Measurements from ENCODE around the gene KLHL34.

DNA sequence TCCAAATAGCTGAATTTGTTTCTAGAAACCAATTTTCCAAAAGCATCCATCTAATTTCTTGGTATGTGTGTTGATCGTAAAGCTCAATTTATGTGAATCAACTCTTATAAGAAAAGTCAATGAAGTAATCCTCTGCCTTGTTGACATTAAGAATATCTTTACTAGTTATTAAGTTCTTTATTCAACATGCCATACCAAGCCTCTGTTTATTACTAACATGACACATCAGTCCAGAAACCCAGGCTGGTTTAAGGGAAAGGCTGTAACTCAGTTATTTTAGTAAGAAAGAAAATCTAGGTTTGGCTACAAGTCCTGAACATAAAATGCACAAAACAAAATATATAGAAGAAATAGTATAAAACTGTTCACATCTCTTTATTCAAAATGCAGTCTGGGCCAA lies 48.0 kb downstream of the KLHL34 start:
- TF ChIP-seq, protein P1, sequence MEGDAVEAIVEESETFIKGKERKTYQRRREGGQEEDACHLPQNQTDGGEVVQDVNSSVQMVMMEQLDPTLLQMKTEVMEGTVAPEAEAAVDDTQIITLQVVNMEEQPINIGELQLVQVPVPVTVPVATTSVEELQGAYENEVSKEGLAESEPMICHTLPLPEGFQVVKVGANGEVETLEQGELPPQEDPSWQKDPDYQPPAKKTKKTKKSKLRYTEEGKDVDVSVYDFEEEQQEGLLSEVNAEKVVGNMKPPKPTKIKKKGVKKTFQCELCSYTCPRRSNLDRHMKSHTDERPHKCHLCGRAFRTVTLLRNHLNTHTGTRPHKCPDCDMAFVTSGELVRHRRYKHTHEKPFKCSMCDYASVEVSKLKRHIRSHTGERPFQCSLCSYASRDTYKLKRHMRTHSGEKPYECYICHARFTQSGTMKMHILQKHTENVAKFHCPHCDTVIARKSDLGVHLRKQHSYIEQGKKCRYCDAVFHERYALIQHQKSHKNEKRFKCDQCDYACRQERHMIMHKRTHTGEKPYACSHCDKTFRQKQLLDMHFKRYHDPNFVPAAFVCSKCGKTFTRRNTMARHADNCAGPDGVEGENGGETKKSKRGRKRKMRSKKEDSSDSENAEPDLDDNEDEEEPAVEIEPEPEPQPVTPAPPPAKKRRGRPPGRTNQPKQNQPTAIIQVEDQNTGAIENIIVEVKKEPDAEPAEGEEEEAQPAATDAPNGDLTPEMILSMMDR (IDR thresholded peaks at IDR 0.05): no peak
- TF ChIP-seq TCF7L2 (IDR thresholded peaks at IDR 0.05; ENCODE audit: low read depth, low read length) (no peak), SIN3A (IDR thresholded peaks at IDR 0.05; ENCODE audit: borderline replicate concordance, insufficient read depth, low read depth, low read length) (no peak), POLR2AphosphoS5 (IDR thresholded peaks at IDR 0.05; ENCODE audit: low read depth, low read length) (no peak)

All from Panc1 (cell line).